ENCODE data around the gene PSMD11. TPM values are rescaled to one million over a fixed set of nuclear protein-coding genes. Genes with fewer than 3 reads are reported as not detected.
A peak's percentile ranks its signal among the peaks of the same experiment; 100 is the strongest.
"Not testable (repeated sequence)": the region's sequence is repeated elsewhere in the genome, so short reads cannot be mapped to it uniquely, and the experiment has no call there.

PSMD11 gene
- total RNA-seq, 2 donors from 2014 or later = 164 to 168 TPM

- peaks cover 12% of the 10 kb centered on the region for H3K4me1 Mint-ChIP-seq
- H3K4me3 Mint-ChIP-seq = no peak overlapping the region
- H3K36me3 Mint-ChIP-seq (ENCODE audit: low read depth) = peaks cover 72% of the 10 kb centered on the region
Measured at GRCh38 chr17:32449963-32450362, 5.7 kb downstream of the PSMD11 start.

DNA sequence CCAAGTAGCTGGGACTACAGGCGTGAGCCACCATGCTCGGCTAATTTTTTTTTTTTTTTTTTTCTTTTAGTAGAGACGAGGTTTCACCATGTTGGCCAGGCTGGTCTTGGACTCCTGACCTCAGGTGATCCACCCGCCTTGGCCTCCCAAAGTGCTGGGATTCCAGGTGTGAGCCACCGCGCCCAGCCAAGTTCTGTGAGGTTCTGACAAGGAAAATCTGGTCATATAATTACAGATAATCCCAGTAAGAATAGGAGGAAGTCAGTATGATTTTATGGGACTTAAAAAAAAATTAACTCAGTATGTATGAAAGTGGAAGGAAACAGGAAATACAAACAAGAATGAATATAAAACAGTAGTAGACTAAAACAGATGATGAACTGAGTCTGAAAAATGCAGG lies 6.1 kb downstream of the PSMD11 start:
- not testable (repeated sequence) for H3K9ac ChIP-seq (ENCODE audit: extremely low read depth, low read length, poor library complexity, severe bottlenecking); DNase-seq; H3K4me1 ChIP-seq (ENCODE audit: control insufficient read depth, insufficient read depth, low read length); H3K4me3 Mint-ChIP-seq; H3K27ac ChIP-seq (ENCODE audit: low read depth, low read length); H3K9me3 Mint-ChIP-seq; H3K27me3 ChIP-seq (ENCODE audit: control insufficient read depth, insufficient read depth, low read length, poor library complexity, severe bottlenecking); H3K27me3 Mint-ChIP-seq (ENCODE audit: insufficient read depth); H3K4me1 Mint-ChIP-seq; H3K4me3 ChIP-seq (ENCODE audit: low read length)
- Mint-ChIP-seq H3K27ac (peak overlapping the region; percentile 48), H3K36me3 (ENCODE audit: low read depth) (peaks cover 76% of the 10 kb centered on the region)
- peaks cover 10% of the 10 kb centered on the region for H3K9me3 ChIP-seq (ENCODE audit: control insufficient read depth, low read length)
- H3K36me3 ChIP-seq (ENCODE audit: control insufficient read depth, insufficient read depth, low read length) = peaks cover 97% of the 10 kb centered on the region
- WGBS, 2 experiments (ENCODE audit: insufficient coverage in 1 of 2, insufficient read length in 1 of 2) = 100% methylated on average over 1 to 4 of the region's 6 CpGs

More at GRCh38 chr17:32449963-32450362, 5.7 kb downstream of the PSMD11 start:
- 79 to 95% methylated on average over 2 to 5 of the region's 5 CpGs for WGBS, 2 experiments (ENCODE audit: insufficient coverage in 1 of 2, insufficient read length in 1 of 2)
- Histone ChIP-seq H3K9me3 (ENCODE audit: control insufficient read depth, low read length) (peaks cover 6% of the 10 kb centered on the region), H3K9ac (ENCODE audit: extremely low read depth, low read length, poor library complexity, severe bottlenecking) (no peak overlapping the region), H3K27me3 (ENCODE audit: control insufficient read depth, insufficient read depth, low read length, poor library complexity, severe bottlenecking) (no peaks in the 10 kb centered on the region), H3K36me3 (ENCODE audit: control insufficient read depth, insufficient read depth, low read length) (peaks cover 93% of the 10 kb centered on the region), H3K4me3 (ENCODE audit: low read length) (no peak overlapping the region), H3K27ac (ENCODE audit: low read depth, low read length) (no peak overlapping the region), H3K4me1 (ENCODE audit: control insufficient read depth, insufficient read depth, low read length) (no peaks in the 10 kb centered on the region)
- Mint-ChIP-seq H3K27me3 (ENCODE audit: insufficient read depth) (no peaks in the 10 kb centered on the region), H3K9me3 (no peaks in the 10 kb centered on the region), H3K27ac (no peak overlapping the region)
- TF ChIP-seq, protein P1, sequence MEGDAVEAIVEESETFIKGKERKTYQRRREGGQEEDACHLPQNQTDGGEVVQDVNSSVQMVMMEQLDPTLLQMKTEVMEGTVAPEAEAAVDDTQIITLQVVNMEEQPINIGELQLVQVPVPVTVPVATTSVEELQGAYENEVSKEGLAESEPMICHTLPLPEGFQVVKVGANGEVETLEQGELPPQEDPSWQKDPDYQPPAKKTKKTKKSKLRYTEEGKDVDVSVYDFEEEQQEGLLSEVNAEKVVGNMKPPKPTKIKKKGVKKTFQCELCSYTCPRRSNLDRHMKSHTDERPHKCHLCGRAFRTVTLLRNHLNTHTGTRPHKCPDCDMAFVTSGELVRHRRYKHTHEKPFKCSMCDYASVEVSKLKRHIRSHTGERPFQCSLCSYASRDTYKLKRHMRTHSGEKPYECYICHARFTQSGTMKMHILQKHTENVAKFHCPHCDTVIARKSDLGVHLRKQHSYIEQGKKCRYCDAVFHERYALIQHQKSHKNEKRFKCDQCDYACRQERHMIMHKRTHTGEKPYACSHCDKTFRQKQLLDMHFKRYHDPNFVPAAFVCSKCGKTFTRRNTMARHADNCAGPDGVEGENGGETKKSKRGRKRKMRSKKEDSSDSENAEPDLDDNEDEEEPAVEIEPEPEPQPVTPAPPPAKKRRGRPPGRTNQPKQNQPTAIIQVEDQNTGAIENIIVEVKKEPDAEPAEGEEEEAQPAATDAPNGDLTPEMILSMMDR (conservative IDR thresholded peaks at IDR 0.05) = no peak
- DNase-seq = no peak

GRCh38 chr17:32451879-32452278 lies 7.6 kb downstream of the PSMD11 start:
- TF ChIP-seq, protein P1 (conservative IDR thresholded peaks at IDR 0.05) = no peak
- 47 to 100% methylated on average over 1 to 2 of the region's 2 CpGs for WGBS, 2 experiments (ENCODE audit: insufficient coverage in 1 of 2, insufficient read length in 1 of 2)
- H3K4me1 Mint-ChIP-seq = no peaks in the 10 kb centered on the region
- Histone ChIP-seq H3K27me3 (ENCODE audit: control insufficient read depth, insufficient read depth, low read length, poor library complexity, severe bottlenecking) (no peaks in the 10 kb centered on the region), H3K36me3 (ENCODE audit: control insufficient read depth, insufficient read depth, low read length) (peaks cover 94% of the 10 kb centered on the region), H3K4me3 (ENCODE audit: low read length) (no peak overlapping the region), H3K9me3 (ENCODE audit: control insufficient read depth, low read length) (peaks cover 12% of the 10 kb centered on the region), H3K4me1 (ENCODE audit: control insufficient read depth, insufficient read depth, low read length) (no peaks in the 10 kb centered on the region), H3K9ac (ENCODE audit: extremely low read depth, low read length, poor library complexity, severe bottlenecking) (no peak overlapping the region), H3K27ac (ENCODE audit: low read depth, low read length) (no peak overlapping the region)
- DNase-seq = no peak
- peaks cover 86% of the 10 kb centered on the region for H3K36me3 Mint-ChIP-seq (ENCODE audit: low read depth)
- no peaks in the 10 kb centered on the region for H3K9me3 Mint-ChIP-seq
- no peak overlapping the region for H3K27ac Mint-ChIP-seq
- no peak overlapping the region for H3K4me3 Mint-ChIP-seq
- no peaks in the 10 kb centered on the region for H3K27me3 Mint-ChIP-seq (ENCODE audit: insufficient read depth)

DNA sequence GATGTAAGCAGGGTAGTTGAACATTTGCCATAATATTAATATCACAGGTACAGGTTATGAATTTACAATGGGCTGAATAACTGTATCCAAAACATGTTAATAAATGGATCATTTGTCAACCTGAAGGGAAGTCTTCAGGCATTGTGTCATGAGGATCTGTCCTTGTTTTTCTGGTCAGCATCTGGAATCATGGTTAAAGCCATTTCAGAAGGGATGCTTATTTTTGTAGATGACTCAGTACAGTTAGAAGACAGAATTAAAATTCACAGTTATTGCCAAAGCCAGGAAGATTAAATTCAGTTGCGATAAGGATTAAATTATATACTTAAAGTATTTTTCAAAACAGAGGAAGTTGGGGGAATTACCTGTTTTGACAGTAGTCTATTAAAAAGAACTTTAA lies 8.0 kb downstream of the PSMD11 start:
- TF ChIP-seq, protein P1 (conservative IDR thresholded peaks at IDR 0.05) = no peak
- no peaks in the 10 kb centered on the region for H3K4me1 Mint-ChIP-seq
- WGBS, 2 experiments (ENCODE audit: insufficient coverage in 1 of 2, insufficient read length in 1 of 2) = 100% methylated on average over 1 of the region's 1 CpG; no CpG with 5 or more reads in 1 of the 2 experiments
- no peaks in the 10 kb centered on the region for H3K27me3 ChIP-seq (ENCODE audit: control insufficient read depth, insufficient read depth, low read length, poor library complexity, severe bottlenecking)
- H3K36me3 ChIP-seq (ENCODE audit: control insufficient read depth, insufficient read depth, low read length) = peaks cover 94% of the 10 kb centered on the region
- no peak overlapping the region for H3K4me3 Mint-ChIP-seq
- no peak overlapping the region for H3K9ac ChIP-seq (ENCODE audit: extremely low read depth, low read length, poor library complexity, severe bottlenecking)
- no peak for DNase-seq
- H3K9me3 ChIP-seq (ENCODE audit: control insufficient read depth, low read length) = peaks cover 12% of the 10 kb centered on the region
- H3K9me3 Mint-ChIP-seq = no peaks in the 10 kb centered on the region
- H3K36me3 Mint-ChIP-seq (ENCODE audit: low read depth) = peaks cover 86% of the 10 kb centered on the region
- H3K27ac Mint-ChIP-seq = no peak overlapping the region
- no peak overlapping the region for H3K4me3 ChIP-seq (ENCODE audit: low read length)
- H3K27me3 Mint-ChIP-seq (ENCODE audit: insufficient read depth) = no peaks in the 10 kb centered on the region
- H3K27ac ChIP-seq (ENCODE audit: low read depth, low read length) = no peak overlapping the region
- no peaks in the 10 kb centered on the region for H3K4me1 ChIP-seq (ENCODE audit: control insufficient read depth, insufficient read depth, low read length)

Measured in endodermal cell (in vitro differentiated cells).